T-helper 1 cell treated with Interleukin-12 subunit alpha and Interleukin-12 subunit beta and Interleukin-4 antibody, amounts not matched to agents 30 ng/mL and 1 ng/mL, for 36 hours (primary cell): ENCODE measurements around the gene ADAM30. TPM values are rescaled to one million over a fixed set of nuclear protein-coding genes. Genes with fewer than 3 reads are reported as not detected.

Experiments
- intact Hi-C: fragments of 100-400 bp; cut with micrococcal nuclease; formaldehyde crosslinking; loops from one replicate; pipeline ENCODE4 v1.15.1; 2024
- total RNA-seq: library from RNA; stranded (reverse); gene quantifications from 2 replicates; pipeline ENCODE4 v1.2.3, GENCODE V29; 2022

The ADAM30 gene
- total RNA-seq, 1 donor from 2014 or later = not detected

GRCh38 chr1:119909890-119910596 lies 13.7 kb upstream of the ADAM30 start:
- intact Hi-C loops = no loop called here

GRCh38 chr1:119908661-119909060 lies 12.3 kb upstream of the ADAM30 start:
- intact Hi-C loops = no loop called here

GRCh38 chr1:119906927-119907652 lies 10.8 kb upstream of the ADAM30 start:
- intact Hi-C loops = no loop called here

GRCh38 chr1:119903443-119903835 lies 7.1 kb upstream of the ADAM30 start:
- intact Hi-C loops = no loop called here

GRCh38 chr1:119902775-119903442 lies 6.6 kb upstream of the ADAM30 start:
- intact Hi-C loops = no loop called here

- intact Hi-C loops = no loop called here
Measured at GRCh38 chr1:119898981-119899720, 2.8 kb upstream of the ADAM30 start.

- intact Hi-C loops = no loop called here
Measured at GRCh38 chr1:119898530-119898929, 2.2 kb upstream of the ADAM30 start.

GRCh38 chr1:119895102-119895501 lies 1.2 kb downstream of the ADAM30 start:
- intact Hi-C loops = no loop called here

- intact Hi-C loops = no loop called here
Measured at GRCh38 chr1:119893827-119894700, 2.3 kb downstream of the ADAM30 start.

GRCh38 chr1:119893238-119893791 lies 3.0 kb downstream of the ADAM30 start:
- intact Hi-C loops = no loop called here

GRCh38 chr1:119891386-119891785 lies 4.9 kb downstream of the ADAM30 start:
- intact Hi-C loops = no loop called here

- intact Hi-C loops = loop anchor here (10.0 kb wide), 1 partner anchor 256 kb away; no protein-coding TSS in a partner anchor
Measured at GRCh38 chr1:119888476-119888875, 7.8 kb downstream of the ADAM30 start.

GRCh38 chr1:119887427-119887826 lies 8.9 kb downstream of the ADAM30 start:
- intact Hi-C loops = loop anchor here (2.0 to 10.0 kb wide), 2 partner anchors 61 to 257 kb away; no protein-coding TSS in a partner anchor

GRCh38 chr1:119885903-119886783 lies 10.2 kb downstream of the ADAM30 start:
- intact Hi-C loops = loop anchor here (2.0 to 10.0 kb wide), 2 partner anchors 63 to 259 kb away; no protein-coding TSS in a partner anchor

GRCh38 chr1:119884711-119885110 lies 11.6 kb downstream of the ADAM30 start:
- intact Hi-C loops = loop anchor here (10.0 kb wide), 1 partner anchor 260 kb away; no protein-coding TSS in a partner anchor

GRCh38 chr1:119883826-119884225 lies 12.5 kb downstream of the ADAM30 start:
- intact Hi-C loops = loop anchor here (10.0 kb wide), 1 partner anchor 261 kb away; no protein-coding TSS in a partner anchor

- intact Hi-C loops = loop anchor here (10.0 kb wide), 1 partner anchor 262 kb away; no protein-coding TSS in a partner anchor
Measured at GRCh38 chr1:119882132-119883049, 13.9 kb downstream of the ADAM30 start.
